SK-N-MC (cell line): ENCODE data around the gene GNAT3.

Source experiments
- DNase-seq: peaks from one replicate; pipeline ENCODE4 v3.0.0-alpha.2; 2011; ENCODE audit warnings: low read depth, low spot score
- H3K27ac ChIP-seq: fragments of 200-600 bp; sonication (generic); 2 replicates; pipeline ENCODE4 v1.5.1; 2016; ENCODE audit warnings: mixed run types
- H3K36me3 ChIP-seq: fragments of 200-600 bp; sonication (generic); 2 replicates; pipeline ENCODE4 v1.6.1; 2017; ENCODE audit warnings: antibody characterized with exemption, low read length, mixed read lengths; ENCODE audit not compliant: insufficient read depth
- H3K4me3 ChIP-seq: fragments of 200-600 bp; sonication (generic); 2 replicates; pipeline ENCODE4 v1.5.1; 2016
- H3K9ac ChIP-seq: fragments of 200-600 bp; sonication (generic); 2 replicates; pipeline ENCODE4 v1.8.0; 2017; ENCODE audit warnings: mixed run types, mixed read lengths; ENCODE audit not compliant: insufficient read length
- H3K9me3 ChIP-seq: fragments of 200-600 bp; sonication (generic); 2 replicates; pipeline ENCODE4 v1.6.1; 2017; ENCODE audit warnings: low read depth, mild to moderate bottlenecking, antibody characterized with exemption, low read length, moderate library complexity, mixed read lengths
- EZH2 ChIP-seq: fragments of 200-600 bp; sonication (generic); IDR thresholded peaks from one replicate; pipeline ENCODE4 v1.6.1; 2017; ENCODE audit warnings: antibody characterized with exemption
- FOXP2 ChIP-seq: optimal IDR thresholded peaks from 2 replicates; pipeline ENCODE3; 2011; ENCODE audit warnings: mild to moderate bottlenecking, moderate library complexity; ENCODE audit not compliant: insufficient read depth; ENCODE audit errors: extremely low read length, control extremely low read depth
- POLR2AphosphoS5 ChIP-seq: IDR thresholded peaks from 2 replicates; pipeline ENCODE4 v1.6.1; 2012; ENCODE audit warnings: mild to moderate bottlenecking, low read depth, low read length, borderline replicate concordance

Gene GNAT3

DNA sequence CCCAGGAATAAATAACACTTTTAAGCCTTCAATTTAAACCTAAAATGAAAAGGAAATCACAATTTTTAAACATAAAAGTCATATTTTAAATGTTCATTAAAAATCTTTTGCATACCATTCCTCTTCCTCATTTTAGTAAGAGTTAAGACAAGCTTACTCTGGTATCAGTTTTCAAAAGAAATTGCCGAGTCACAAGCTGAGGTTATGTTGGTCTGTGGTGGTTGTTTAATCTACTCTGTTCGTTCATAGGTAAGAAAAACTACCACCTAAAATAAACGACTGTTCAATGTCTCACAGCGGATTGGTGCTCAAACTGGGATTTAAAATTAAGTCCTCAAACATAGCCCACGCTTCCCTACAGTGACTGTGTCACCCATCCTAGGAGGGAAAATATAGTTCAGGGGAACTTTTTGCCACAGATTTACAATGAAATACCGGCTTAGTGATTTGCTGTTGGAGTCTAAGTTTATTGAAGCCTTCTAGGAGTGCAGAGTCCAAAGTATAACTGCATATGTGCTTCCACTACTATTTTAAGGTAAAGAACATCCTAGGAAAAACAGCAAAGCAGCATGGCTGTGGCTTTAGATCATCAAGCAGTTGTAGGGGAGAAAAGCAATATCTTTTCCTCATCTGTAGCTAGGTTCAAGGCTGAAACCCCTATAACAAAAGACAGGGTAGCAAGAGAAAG, 61.1 kb downstream of the GNAT3 start:
- no peaks in the 10 kb centered on the region for H3K36me3 ChIP-seq
- DNase-seq, result no peak
- TF ChIP-seq EZH2 (no peak), POLR2AphosphoS5 (no peak), FOXP2 (no peak)
- H3K9me3 ChIP-seq, result no peaks in the 10 kb centered on the region
- H3K27ac ChIP-seq, result peak overlapping the region; percentile 4; the same call in 1 of the 2 replicates
- H3K9ac ChIP-seq, result no peak overlapping the region
- H3K4me3 ChIP-seq, result no peak overlapping the region

DNA sequence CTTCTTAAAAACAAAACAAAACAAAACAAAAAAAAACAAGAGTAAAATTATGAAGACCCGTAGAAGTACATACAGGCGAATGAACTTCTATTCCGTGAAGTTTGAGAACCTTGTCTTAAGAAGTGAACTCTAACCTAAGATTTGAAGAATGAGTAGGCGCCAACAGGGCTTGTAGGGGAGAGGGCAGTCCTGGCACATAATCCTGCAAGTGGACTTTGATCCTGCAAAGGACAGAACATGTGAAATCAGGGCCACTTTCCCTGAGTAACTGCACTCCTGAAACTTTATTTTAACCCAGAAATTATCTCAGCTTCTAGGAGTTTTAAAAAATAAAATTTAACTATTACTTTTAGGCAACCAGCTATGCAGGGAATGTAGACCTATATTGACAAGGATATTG, 62.0 kb downstream of the GNAT3 start:
- DNase-seq, result no peak
- no peak overlapping the region for H3K4me3 ChIP-seq
- H3K27ac ChIP-seq, result no peak overlapping the region
- TF ChIP-seq POLR2AphosphoS5 (no peak), FOXP2 (no peak)
- H3K9me3 ChIP-seq, result no peaks in the 10 kb centered on the region
- H3K9ac ChIP-seq, result no peak overlapping the region
- no peaks in the 10 kb centered on the region for H3K36me3 ChIP-seq

DNA sequence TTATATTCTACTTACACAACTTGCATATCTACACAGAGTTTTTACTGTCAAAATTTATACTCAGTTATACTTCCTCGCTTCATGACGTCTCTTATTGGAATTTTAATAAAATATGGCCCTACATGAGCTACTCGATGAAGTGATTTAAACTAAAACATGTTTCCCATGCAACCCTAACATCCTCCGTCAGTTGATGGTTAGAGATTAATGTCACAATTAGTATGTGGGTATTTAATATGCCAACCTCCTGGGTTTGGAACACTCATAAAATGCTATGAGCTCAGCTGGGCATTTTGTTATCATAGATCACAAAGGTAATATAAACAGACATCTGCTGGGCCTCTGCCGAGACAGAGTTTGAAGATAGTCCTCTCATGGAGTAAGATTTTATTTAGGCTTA, 66.5 kb downstream of the GNAT3 start:
- Histone ChIP-seq H3K9me3 (no peaks in the 10 kb centered on the region), H3K9ac (no peak overlapping the region), H3K27ac (no peak overlapping the region), H3K36me3 (no peaks in the 10 kb centered on the region), H3K4me3 (no peak overlapping the region)
- TF ChIP-seq EZH2 (no peak), POLR2AphosphoS5 (no peak), FOXP2 (no peak)
- DNase-seq, result no peak

DNA sequence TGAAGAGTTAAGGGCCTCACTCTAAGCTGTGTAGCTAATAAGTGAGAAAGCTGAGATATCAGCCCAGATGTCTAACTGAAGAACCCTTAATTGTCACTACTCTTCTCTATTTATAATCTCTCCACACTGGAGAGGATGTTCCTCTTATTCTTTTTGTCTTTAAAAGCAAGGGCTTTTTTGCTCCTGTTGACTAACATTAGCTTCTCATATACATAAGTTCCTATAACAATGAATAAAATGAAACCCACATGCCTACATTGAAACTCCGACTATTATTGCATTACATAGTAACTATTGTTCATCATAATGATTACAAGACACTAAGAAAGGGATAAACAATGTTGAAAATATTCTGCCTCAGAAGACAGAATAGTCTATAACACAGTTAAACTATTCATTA, 67.1 kb downstream of the GNAT3 start:
- no peaks in the 10 kb centered on the region for H3K9me3 ChIP-seq
- no peaks in the 10 kb centered on the region for H3K36me3 ChIP-seq
- H3K27ac ChIP-seq, result no peak overlapping the region
- no peak for DNase-seq
- H3K9ac ChIP-seq, result no peak overlapping the region
- TF ChIP-seq EZH2 (no peak), POLR2AphosphoS5 (no peak), FOXP2 (no peak)
- no peak overlapping the region for H3K4me3 ChIP-seq

DNA sequence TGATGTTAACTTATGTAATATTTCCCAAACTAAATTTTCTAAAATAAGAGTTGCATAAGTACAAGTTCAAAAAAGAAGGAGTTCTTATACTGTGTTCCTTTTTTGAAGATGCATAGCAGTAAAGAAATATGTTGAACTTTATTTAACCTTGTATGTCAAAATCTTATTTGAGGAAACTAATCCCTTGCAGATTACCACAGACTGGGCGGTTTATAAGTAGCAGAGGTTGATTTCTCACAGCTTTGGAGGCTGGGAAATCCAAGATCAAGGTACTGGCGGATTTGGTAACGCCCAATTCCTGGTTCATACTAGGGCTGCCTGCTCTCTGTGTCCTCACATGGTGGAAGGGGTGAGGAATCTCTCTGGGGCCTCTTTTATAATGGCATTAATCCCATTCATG, 68.5 kb downstream of the GNAT3 start:
- Histone ChIP-seq H3K4me3 (no peak overlapping the region), H3K9ac (no peak overlapping the region), H3K9me3 (no peaks in the 10 kb centered on the region), H3K36me3 (no peaks in the 10 kb centered on the region), H3K27ac (no peak overlapping the region)
- no peak for TF ChIP-seq POLR2AphosphoS5
- TF ChIP-seq EZH2, result no peak
- no peak for TF ChIP-seq FOXP2
- DNase-seq, result no peak

DNA sequence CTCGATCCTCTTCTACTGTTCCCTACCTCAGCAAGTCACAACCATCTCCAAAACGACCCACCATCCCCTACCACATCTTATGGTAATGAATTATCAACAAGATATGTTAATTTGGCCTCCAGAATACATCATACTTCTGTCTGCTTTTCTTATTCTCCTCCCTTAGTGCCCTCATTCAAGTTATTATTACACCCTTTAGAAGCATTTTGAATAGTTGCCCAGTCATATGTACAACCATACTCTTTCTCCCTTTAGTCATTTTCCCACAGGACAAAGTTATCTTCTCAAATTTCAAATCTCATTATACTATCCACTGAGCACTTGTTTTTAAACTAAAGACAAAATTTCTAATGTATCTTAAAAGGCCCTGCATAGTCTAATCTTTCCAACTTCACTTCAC, 71.0 kb downstream of the GNAT3 start:
- Histone ChIP-seq H3K9ac (no peak overlapping the region), H3K4me3 (peak overlapping the region; percentile 53), H3K27ac (peak overlapping the region; percentile 59), H3K9me3 (no peaks in the 10 kb centered on the region), H3K36me3 (no peaks in the 10 kb centered on the region)
- no peak for DNase-seq
- no peak for TF ChIP-seq FOXP2
- no peak for TF ChIP-seq EZH2
- no peak for TF ChIP-seq POLR2AphosphoS5

DNA sequence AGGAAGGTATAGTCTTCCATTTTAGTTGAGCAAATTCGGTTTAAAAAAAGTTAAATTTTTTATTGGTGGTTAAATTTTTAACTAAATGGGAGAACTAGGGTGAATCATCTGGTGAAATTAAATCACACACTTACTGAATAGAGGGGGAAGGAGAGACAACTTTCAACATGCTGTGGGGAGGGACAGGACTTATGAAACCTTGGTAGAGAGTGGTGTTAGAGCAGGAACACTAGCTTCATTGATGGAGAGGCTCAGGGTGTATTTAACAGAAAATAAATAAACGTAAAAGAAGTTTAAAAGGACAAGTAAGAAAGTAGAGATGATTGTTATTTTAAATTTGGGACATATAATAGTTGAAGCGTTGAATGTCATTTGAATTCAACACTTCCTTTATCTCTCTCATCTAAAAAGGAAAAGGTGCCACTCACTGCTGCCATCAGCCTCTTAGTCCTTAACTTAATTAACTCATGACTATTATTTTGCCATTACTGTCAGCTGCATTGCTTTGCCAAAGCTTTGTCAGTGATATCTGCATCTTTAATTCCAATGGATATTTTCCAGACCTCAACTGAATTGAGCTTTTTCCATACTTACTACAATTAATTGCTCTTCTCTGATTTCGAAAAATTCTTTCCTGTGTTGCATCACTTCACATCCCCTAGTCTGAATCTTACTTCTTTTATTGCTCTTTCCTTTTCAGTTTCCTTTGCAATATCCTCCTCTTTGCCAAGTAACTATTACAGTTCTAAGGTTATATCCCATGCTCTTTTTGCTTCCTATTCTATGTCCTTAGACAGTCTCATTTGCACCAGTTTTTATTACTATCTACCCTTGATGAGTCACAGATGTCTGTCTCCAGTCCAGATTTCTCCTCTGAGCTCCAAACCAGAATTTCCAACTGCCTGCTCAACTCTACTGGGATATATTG, 71.7 kb downstream of the GNAT3 start:
- peak; percentile 88 for DNase-seq
- TF ChIP-seq POLR2AphosphoS5 (peak; percentile 57; the same call in 1 of the 2 replicates), EZH2 (no peak)
- no peaks in the 10 kb centered on the region for H3K36me3 ChIP-seq
- peak overlapping the region; percentile 59 for H3K27ac ChIP-seq
- H3K9ac ChIP-seq, result no peak overlapping the region
- H3K4me3 ChIP-seq, result peak overlapping the region; percentile 53
- no peaks in the 10 kb centered on the region for H3K9me3 ChIP-seq

DNA sequence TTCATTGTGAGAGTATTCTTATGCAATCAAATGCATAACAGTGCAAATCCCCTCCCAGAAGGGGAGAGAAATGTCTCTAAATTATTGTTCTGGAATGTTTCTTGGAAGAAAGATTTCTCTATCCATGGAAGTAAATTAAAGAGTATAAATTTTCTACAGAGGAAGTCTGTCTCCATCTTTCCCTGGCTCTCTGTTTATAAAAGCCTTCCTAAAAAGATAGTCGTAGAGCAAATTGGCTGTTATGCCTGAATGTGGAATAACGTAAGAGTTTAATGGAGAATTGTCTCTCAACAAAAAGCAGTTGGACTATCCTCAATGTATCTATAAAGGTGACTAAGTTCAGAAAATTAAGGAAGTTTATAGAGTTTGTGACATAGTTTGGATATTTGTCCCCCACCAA, 76.3 kb downstream of the GNAT3 start:
- DNase-seq, result no peak
- H3K9ac ChIP-seq, result no peak overlapping the region
- TF ChIP-seq EZH2, result no peak
- TF ChIP-seq FOXP2, result no peak
- no peak for TF ChIP-seq POLR2AphosphoS5
- no peaks in the 10 kb centered on the region for H3K36me3 ChIP-seq
- no peak overlapping the region for H3K4me3 ChIP-seq
- H3K27ac ChIP-seq, result no peak overlapping the region
- H3K9me3 ChIP-seq, result no peaks in the 10 kb centered on the region
